GM12872 (cell line): ENCODE measurements around the gene PRDM16.

ENCODE experiments used
- TF ChIP-seq, protein P1 (sequence below): IDR thresholded peaks from 3 replicates; pipeline ENCODE4 v1.5.1; 2011; ENCODE audit warnings: low read depth, mild to moderate bottlenecking, low read length, moderate library complexity; ENCODE audit not compliant: insufficient read depth

Gene PRDM16

DNA sequence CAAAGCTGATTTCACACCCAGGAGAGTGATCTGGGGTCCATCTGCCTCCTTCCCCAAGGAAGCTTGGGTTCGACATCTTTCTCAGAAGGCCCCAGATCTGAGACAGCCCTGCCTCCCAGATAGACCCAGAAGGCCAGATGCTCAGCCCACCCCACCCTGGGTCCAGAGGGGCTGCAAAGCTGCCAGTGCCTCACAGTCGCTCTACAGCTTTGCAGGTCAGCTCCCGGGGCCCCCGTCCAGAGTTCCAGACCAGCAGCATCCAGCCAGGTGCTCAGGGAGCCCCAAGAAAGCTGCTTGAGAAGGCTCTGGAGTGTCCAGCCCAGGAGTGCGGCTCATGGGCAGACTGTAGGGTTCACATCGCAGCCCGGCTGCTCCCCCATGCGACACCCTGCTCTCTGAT is 242.7 kb downstream of the PRDM16 start:
- TF ChIP-seq, protein P1, sequence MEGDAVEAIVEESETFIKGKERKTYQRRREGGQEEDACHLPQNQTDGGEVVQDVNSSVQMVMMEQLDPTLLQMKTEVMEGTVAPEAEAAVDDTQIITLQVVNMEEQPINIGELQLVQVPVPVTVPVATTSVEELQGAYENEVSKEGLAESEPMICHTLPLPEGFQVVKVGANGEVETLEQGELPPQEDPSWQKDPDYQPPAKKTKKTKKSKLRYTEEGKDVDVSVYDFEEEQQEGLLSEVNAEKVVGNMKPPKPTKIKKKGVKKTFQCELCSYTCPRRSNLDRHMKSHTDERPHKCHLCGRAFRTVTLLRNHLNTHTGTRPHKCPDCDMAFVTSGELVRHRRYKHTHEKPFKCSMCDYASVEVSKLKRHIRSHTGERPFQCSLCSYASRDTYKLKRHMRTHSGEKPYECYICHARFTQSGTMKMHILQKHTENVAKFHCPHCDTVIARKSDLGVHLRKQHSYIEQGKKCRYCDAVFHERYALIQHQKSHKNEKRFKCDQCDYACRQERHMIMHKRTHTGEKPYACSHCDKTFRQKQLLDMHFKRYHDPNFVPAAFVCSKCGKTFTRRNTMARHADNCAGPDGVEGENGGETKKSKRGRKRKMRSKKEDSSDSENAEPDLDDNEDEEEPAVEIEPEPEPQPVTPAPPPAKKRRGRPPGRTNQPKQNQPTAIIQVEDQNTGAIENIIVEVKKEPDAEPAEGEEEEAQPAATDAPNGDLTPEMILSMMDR, result no peak

DNA sequence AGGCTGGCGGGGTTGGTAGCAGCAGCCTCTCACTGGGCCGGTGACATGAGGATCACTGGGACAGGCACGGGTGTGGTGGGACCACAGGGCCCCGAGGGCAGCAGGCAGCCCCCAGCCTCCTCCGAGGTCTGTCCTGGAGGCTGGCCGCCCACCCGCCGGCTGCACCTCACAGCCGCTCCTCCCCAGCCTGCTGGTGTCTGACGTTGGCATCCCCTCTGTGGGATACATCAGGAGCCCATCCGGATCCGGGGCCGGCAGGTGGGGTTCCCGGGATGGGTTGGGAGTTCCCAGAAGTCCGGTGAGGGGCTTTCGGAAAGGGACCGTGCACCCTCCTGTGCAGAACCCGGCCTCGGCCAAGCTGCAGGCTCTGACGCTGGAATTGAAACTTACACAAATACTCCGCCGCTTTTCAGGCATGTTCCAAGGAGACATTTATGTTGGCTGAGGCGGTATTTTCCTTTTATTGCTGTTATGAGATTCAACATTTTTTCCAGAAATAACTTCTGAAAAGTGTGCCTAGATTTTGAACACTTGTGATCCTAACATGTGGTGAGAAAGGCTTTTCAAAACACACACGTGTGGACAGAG is 243.4 kb downstream of the PRDM16 start:
- TF ChIP-seq, protein P1, result no peak

DNA sequence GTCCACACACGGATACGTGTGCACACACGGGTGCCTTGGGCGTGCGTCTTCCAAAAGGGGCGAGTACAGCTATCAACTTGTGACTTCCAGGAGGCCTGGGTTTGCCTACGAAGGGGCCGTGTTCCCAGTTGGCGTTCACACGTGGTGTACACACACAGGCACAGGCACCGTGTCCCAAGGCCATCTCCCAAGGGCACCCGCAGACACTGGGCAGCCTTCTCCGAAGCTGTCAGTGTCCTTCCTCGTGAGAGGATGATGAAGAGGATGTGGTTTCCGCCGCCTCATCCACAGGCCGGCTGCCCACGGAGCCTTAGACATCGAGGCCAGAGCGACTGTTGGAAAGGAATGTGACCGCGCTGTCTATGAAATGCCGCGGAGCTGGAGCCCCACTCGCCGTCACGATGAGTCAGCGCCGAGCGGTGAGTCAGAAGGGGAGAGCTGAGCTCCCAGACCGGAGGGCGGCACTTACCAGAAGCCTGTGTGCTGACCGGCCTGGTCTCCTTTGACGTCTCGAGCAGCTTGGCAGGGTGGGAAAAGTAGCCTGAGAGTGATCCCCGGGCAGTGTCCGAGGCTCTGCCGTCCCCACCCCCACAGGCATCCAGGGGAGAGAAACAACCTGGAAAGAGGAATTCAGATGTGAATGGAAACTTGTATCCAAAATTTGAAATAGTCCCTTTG is 244.0 kb downstream of the PRDM16 start:
- TF ChIP-seq, protein P1, result no peak

DNA sequence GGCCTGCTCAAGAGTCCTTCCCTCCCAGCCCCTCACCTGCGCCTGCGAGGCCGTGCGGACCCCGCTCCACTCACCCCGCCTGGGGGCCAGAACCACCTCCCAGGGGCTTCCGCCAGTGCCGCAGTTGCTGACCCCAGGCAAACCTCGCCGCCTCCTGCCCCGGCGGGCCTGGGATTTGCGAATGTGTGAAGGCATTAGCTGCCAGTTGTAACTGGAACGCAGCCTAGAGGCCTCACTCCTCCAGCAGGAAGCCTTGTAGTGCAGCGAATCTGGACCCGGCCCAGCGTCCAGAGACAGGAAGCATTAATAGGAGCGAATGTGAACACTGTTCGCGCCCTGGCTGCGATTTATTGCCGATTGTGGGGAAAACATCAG is 244.6 kb downstream of the PRDM16 start:
- TF ChIP-seq, protein P1, result no peak

DNA sequence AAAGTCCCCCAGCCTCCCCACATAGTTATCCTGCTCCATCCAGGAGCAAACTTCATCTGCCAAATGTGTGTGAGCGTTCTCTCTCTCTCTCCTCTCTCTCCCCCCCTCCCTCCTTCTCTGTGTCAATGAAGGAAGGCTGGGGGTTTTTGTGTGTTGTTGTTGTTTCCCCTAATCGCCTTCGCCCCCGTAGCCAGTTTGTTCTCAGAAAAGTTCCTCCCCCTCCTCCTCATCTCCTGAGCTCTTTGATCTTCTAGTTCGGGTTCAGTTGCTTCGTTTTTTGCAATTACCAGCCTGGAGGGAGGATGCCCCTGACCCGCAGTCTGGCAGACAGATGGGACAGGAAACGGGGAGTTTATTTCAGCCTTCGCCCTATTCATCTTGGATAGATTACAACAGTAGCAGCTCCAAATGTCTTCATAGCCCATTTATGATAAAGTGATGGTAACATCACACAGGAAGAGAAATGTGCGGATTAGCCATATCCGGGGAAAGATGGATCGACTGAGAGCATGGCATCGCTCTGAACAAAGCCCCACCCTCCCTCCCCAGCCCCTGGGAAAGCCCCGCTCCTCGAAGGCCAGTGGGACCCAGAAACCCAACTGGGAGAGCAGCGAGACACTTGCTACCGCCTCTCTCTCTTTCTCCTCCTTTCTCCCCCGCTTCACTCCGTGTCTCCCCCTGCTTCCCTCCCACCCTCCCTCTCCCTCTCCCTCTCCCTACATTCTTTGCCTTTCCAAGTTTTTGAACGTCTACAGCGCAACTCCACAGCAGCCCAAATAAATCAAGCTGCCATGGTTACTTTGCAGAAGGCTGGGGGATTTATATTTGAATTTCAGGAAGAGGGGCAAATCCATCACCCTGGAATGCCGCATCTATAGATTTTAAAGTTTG is 245.7 kb downstream of the PRDM16 start:
- TF ChIP-seq, protein P1, result no peak

DNA sequence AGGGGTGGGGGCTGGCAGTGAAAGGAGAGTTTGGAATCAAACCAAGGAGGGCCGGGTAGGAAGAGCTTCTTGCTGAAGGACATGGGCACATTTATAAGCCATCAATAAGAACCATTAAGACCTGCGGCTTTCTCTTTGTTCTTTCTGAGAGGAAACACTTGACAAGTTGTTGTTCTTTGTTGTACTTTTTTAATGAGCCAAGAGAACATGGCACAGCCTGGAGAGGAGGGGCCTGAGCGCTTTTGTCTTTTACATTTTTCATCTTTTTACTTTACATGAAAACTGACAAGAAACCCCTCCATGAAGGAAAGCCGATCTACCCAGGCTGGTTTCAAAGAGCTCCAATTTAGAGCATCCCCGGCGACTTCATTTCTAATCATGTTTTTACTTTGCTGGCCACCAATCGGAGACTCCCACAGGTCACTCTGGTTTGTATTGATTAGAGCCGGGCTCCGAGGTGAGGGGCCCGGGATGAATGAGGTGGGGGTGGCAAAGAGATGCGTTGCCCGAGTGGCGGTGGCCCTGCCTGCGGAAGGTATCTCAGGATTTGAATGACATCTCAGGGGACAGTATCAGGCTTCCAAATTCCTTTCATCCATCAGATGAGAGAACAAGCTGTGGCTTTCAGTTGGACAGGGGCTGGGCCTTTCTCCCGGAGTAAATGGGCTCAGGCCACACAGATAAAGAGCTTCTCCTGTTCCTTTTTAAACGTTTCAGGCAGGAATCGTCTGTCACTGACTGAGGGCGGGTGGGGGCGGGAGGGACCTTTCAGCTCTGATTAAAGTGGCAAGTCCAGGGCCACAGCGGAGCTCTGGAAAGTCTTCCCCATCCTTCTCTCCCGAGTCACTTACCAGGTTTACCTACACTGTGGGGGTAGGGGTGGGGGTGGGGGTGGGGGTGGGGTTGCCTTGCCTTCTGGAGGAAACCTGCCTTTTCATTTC is 246.7 kb downstream of the PRDM16 start:
- TF ChIP-seq, protein P1, result no peak
